Chondrocyte (in vitro differentiated cells): ENCODE results near the gene ICAM2. TPM values are rescaled to one million over a fixed set of nuclear protein-coding genes. Genes with fewer than 3 reads are reported as not detected.

Experiments used
- DNase-seq: peaks from one replicate; pipeline ENCODE4 v3.0.0; 2021; ENCODE audit warnings: mixed read lengths, low spot score
- H3K27ac Mint-ChIP-seq: one replicate; pipeline ENCODE4 v1.8.0; 2021; ENCODE audit warnings: mild to moderate bottlenecking, moderate library complexity, mixed read lengths; ENCODE audit not compliant: unreplicated experiment
- H3K27me3 Mint-ChIP-seq: 2 replicates; pipeline ENCODE4 v1.8.0; 2021; ENCODE audit warnings: low read depth, mixed read lengths
- H3K36me3 Mint-ChIP-seq: 2 replicates; pipeline ENCODE4 v1.8.0; 2021; ENCODE audit warnings: low read depth, mixed read lengths
- H3K4me1 Mint-ChIP-seq: 2 replicates; pipeline ENCODE4 v1.8.0; 2021; ENCODE audit warnings: low read depth, mild to moderate bottlenecking, mixed read lengths
- H3K4me3 Mint-ChIP-seq: one replicate; pipeline ENCODE4 v1.8.0; 2021; ENCODE audit warnings: mild to moderate bottlenecking, moderate library complexity, mixed read lengths; ENCODE audit not compliant: unreplicated experiment
- H3K9me3 Mint-ChIP-seq: 2 replicates; pipeline ENCODE4 v1.8.0; 2021; ENCODE audit warnings: low read depth, mixed read lengths
- CTCF ChIP-seq: fragments of 200-600 bp; sonication (generic); IDR thresholded peaks from 2 replicates; pipeline ENCODE4 v1.5.0; 2021; ENCODE audit warnings: antibody characterized with exemption, mild to moderate bottlenecking, moderate library complexity
- total RNA-seq: library from RNA; stranded (reverse); gene quantifications from 3 replicates; pipeline ENCODE4 v1.2.1, GENCODE V29; 2021

The ICAM2 gene
- total RNA-seq, 1 donor from 2014 or later: not detected

DNA sequence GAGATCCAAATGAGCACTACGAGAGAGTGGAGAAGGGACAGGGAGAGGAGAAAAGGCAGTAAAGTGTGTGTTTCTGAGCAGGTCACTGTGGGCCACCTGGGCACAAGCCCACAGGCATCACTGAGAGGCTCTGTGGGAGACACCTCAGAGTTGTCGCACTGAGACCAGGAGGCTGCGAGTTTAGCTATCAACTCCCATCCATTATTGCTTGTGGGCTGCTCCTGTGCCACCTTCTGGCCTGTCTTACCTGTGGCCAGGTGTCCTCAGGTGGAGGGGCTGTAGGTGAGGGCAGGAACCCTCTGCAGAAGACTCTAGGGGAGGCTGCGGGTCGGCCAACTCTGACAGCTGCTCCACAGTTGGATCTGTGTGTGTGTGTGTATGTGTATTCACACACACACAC is 24.8 kb downstream of the ICAM2 start:
- peaks cover 37% of the 10 kb centered on the region for H3K27me3 Mint-ChIP-seq
- DNase-seq: peak; percentile 47

GRCh38 chr17:63993368-63993985 is 27.0 kb downstream of the ICAM2 start:
- Mint-ChIP-seq H3K4me1 (peaks cover 20% of the 10 kb centered on the region), H3K27ac (no peak overlapping the region), H3K9me3 (no peaks in the 10 kb centered on the region), H3K27me3 (peaks cover 45% of the 10 kb centered on the region), H3K36me3 (no peaks in the 10 kb centered on the region), H3K4me3 (no peak overlapping the region)
- TF ChIP-seq CTCF: no peak
- peak; percentile 44 for DNase-seq

More for the DNA sequence above, 24.8 kb downstream of the ICAM2 start:
- no peak overlapping the region for H3K4me3 Mint-ChIP-seq
- H3K27ac Mint-ChIP-seq: no peak overlapping the region
- H3K9me3 Mint-ChIP-seq: no peaks in the 10 kb centered on the region
- H3K36me3 Mint-ChIP-seq: no peaks in the 10 kb centered on the region
- H3K4me1 Mint-ChIP-seq: peaks cover 6% of the 10 kb centered on the region
- TF ChIP-seq CTCF: no peak

- DNase-seq: peak; percentile 33
- Mint-ChIP-seq H3K27ac (no peak overlapping the region), H3K27me3 (peaks cover 39% of the 10 kb centered on the region), H3K9me3 (no peaks in the 10 kb centered on the region), H3K4me1 (peaks cover 14% of the 10 kb centered on the region), H3K4me3 (no peak overlapping the region), H3K36me3 (no peaks in the 10 kb centered on the region)
- no peak for TF ChIP-seq CTCF
Observed at GRCh38 chr17:63991611-63992010, 28.8 kb downstream of the ICAM2 start.

DNA sequence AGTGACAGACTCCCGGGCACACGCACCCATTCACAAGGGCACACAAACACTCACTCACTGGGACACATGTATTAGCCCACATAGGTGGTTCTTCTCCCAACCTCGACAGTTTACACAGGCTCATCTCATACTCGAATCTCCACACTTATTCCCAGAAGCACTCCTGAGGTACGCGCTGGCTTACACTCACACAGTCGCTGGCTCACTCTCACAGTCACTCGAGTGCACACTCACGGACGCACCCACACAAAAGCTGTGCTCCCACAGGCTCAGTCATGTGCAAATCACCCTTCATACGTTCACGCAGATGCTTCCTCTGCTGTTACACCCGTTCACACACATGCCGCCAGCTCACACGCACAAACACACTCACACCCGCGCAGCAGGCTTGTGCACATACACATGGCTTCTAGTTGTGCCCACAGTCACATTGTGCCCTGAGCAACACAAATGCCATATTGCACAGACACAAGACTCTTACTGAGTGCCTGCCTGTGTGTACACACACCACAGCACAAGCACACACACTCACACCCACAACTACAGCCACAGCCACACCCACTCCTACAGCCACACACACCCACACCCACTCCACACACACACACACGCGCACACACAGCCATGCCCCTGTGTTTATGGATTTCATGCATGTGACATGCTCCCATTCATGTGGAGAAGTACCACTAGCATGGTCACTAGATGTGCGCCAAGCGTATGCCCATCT is 30.6 kb downstream of the ICAM2 start:
- Mint-ChIP-seq H3K4me1 (peaks cover 23% of the 10 kb centered on the region), H3K36me3 (no peaks in the 10 kb centered on the region), H3K27me3 (peaks cover 28% of the 10 kb centered on the region), H3K4me3 (no peak overlapping the region), H3K27ac (no peak overlapping the region), H3K9me3 (no peaks in the 10 kb centered on the region)
- TF ChIP-seq CTCF: no peak
- peak; percentile 52 for DNase-seq

DNA sequence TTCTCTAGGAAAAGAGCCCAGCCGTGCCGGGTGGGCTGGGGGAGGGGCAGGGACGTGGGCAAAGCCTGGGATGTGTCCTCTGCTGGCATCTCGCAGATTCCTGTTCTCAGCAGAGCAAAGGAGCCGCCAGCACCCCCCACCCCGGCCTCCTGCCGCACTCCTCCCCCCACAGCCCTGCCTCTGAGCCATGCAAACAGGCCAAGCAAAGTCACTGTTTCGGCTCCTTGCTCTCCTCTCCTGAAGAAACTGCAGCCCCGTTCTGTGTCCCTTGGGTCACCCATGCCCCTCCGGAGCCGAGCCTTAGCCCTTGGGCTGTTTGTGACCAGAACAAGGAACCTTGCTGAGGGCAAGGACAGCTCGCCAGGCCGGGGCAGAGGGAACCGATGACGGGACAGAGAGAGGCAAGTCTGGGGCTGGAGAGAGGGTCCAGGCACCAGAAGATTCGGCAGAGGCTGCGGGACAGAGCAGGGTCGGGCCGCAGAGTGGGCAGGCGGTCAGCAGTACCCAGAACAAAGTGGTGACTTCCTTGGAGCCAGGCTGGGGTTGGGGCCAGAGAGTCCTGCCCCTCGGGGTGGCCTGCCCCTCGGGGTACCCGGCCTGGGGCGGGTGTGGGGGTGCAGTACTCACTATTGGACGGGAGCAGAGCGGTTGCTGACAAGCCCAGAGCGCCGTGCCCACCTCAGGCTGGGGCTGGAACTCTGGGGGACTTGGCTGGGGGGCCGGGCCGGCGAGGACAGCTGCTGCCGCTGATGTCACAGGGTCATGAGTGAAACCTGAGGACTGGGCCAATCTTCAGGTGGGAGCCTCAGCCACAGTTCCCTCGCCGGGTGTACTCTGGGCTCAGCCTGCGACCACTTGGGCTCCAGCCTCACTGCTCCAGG is 31.5 kb downstream of the ICAM2 start:
- no peak overlapping the region for H3K27ac Mint-ChIP-seq
- TF ChIP-seq CTCF: no peak
- H3K4me1 Mint-ChIP-seq: peaks cover 31% of the 10 kb centered on the region
- H3K27me3 Mint-ChIP-seq: peaks cover 28% of the 10 kb centered on the region
- H3K36me3 Mint-ChIP-seq: no peaks in the 10 kb centered on the region
- no peak overlapping the region for H3K4me3 Mint-ChIP-seq
- DNase-seq: peak; percentile 79
- H3K9me3 Mint-ChIP-seq: no peaks in the 10 kb centered on the region
